Measurements from ENCODE around the gene NAALADL2. TPM values are rescaled to one million over a fixed set of nuclear protein-coding genes. Genes with fewer than 3 reads are reported as not detected.

The NAALADL2 gene
- total and polyA plus RNA-seq, 2 of the 4 experiments (the other 2 are of a cell fraction) = 3.8 to 19.2 TPM

- H3K9me3 ChIP-seq (ENCODE audit: control insufficient read depth, insufficient read depth, low read length) = no peaks in the 10 kb centered on the region
- peak overlapping the region; percentile 83 for H3K18ac ChIP-seq (ENCODE audit: low read depth, low read length)
- peaks cover 4% of the 10 kb centered on the region; the same call in 1 of the 2 replicates for H3K9me1 ChIP-seq (ENCODE audit: insufficient read depth, low read length)
- H4K8ac ChIP-seq (ENCODE audit: low read depth in 2 of 2, low read length in 2 of 2) = peak overlapping the region in 1 of 2 experiments; percentile 40; a peak in 1 of 4 replicates
- H2BK120ac ChIP-seq (ENCODE audit: low read depth, low read length) = peak overlapping the region; percentile 28
- no peaks in the 10 kb centered on the region for H4K20me1 ChIP-seq (ENCODE audit: insufficient read depth, low read length)
- H3K4ac ChIP-seq (ENCODE audit: low read depth, low read length) = no peak overlapping the region
- DNase-seq = peak; percentile 68
- 0 out of 2 replicates have a peak overlapping the region, but pooled peaks have one; percentile 19 for H3K56ac ChIP-seq (ENCODE audit: extremely low read depth, insufficient read depth, low read length)
- no peaks in the 10 kb centered on the region for H3K27me3 ChIP-seq (ENCODE audit: control insufficient read depth, insufficient read depth, low read length)
- ATAC-seq (ENCODE audit: low read depth) = peak; percentile 75
- dilution Hi-C loops (cut with HindIII; ENCODE audit: low sequenced_read_pairs, unreplicated experiment) (no loop called here), intact Hi-C loops (cut with micrococcal nuclease) (loop anchor here (10.0 kb wide), 1 partner anchor 190 kb away; no protein-coding TSS in a partner anchor), in situ Hi-C loops (cut with MboI; ENCODE audit: low sequenced_read_pairs) (no loop called here)
- H2BK5ac ChIP-seq (ENCODE audit: low read depth, low read length, poor library complexity, severe bottlenecking) = peak overlapping the region; percentile 91
- H4K91ac ChIP-seq (ENCODE audit: insufficient read depth, low read depth, low read length) = peak overlapping the region; percentile 5; the same call in 1 of the 2 replicates
- no peak overlapping the region for H3K4me3 ChIP-seq (ENCODE audit: insufficient read depth, low read depth, low read length)
- H3K23ac ChIP-seq (ENCODE audit: low read depth, low read length) = no peak overlapping the region
- peak overlapping the region; percentile 75 for H3K4me2 ChIP-seq (ENCODE audit: low read depth, low read length)
- H3K9ac ChIP-seq (ENCODE audit: low read depth, low read length) = no peak overlapping the region
- peaks cover 7% of the 10 kb centered on the region for H3K4me1 ChIP-seq (ENCODE audit: control insufficient read depth, insufficient read depth, low read length)
- H2AK9ac ChIP-seq (replicated peaks; ENCODE audit: low read depth, low read length, poor library complexity) = no peak overlapping the region
- peak overlapping the region; percentile 83 for H2BK20ac ChIP-seq (ENCODE audit: low read depth, low read length)
- ChIA-PET POLR2A (ENCODE audit: unreplicated experiment) (interaction anchor here (0.9 kb wide), 1 partner anchor 32 kb away, joined by 4 read pairs; no protein-coding TSS in a partner anchor), CTCF (interaction anchor here (0.6 to 1.0 kb wide), 2 partner anchors 36 to 397 kb away, joined by 3 read pairs; no protein-coding TSS in a partner anchor)
- H3K14ac ChIP-seq (replicated peaks; ENCODE audit: low read depth, low read length) = no peak overlapping the region
- BruUV-seq (replicated peaks) = no TSS peak
- no peak overlapping the region for H2AK5ac ChIP-seq (ENCODE audit: low read depth, low read length)
- TF ChIP-seq, protein P1, sequence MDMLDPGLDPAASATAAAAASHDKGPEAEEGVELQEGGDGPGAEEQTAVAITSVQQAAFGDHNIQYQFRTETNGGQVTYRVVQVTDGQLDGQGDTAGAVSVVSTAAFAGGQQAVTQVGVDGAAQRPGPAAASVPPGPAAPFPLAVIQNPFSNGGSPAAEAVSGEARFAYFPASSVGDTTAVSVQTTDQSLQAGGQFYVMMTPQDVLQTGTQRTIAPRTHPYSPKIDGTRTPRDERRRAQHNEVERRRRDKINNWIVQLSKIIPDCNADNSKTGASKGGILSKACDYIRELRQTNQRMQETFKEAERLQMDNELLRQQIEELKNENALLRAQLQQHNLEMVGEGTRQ (IDR thresholded peaks at IDR 0.05; ENCODE audit: low read depth, low read length) = no peak
- TF ChIP-seq BHLHE40 (IDR thresholded peaks at IDR 0.05; ENCODE audit: low read depth, low read length) (no peak; the same call in 1 of the 2 replicates), CHD1 (IDR thresholded peaks at IDR 0.05; ENCODE audit: low read depth, low read length) (no peak), RAD21 (IDR thresholded peaks at IDR 0.05; ENCODE audit: low read length) (no peak; the same call in 1 of the 2 replicates), NFE2L2 (IDR thresholded peaks at IDR 0.05; ENCODE audit: low read depth, low read length) (no peak), FOS (IDR thresholded peaks at IDR 0.05; ENCODE audit: low read depth, low read length) (peak; percentile 83), CEBPB (IDR thresholded peaks at IDR 0.05; ENCODE audit: low read depth, low read length) (peak; percentile 86), MXI1 (IDR thresholded peaks at IDR 0.05; ENCODE audit: borderline replicate concordance, low read depth, low read length) (no peak), SMC3 (IDR thresholded peaks at IDR 0.05; ENCODE audit: low read depth, low read length) (no peak), MAZ (IDR thresholded peaks at IDR 0.05; ENCODE audit: borderline replicate concordance, low read depth, low read length) (no peak), RCOR1 (IDR thresholded peaks at IDR 0.05; ENCODE audit: insufficient replicate concordance, low read length) (no peak), MAFK (IDR thresholded peaks at IDR 0.05; ENCODE audit: low read depth, low read length) (no peak), POLR2A (IDR thresholded peaks at IDR 0.05; ENCODE audit: low read depth, low read length) (no peak), RFX5 (IDR thresholded peaks at IDR 0.05; ENCODE audit: low read depth, low read length) (no peak)
- TF ChIP-seq, protein P2, sequence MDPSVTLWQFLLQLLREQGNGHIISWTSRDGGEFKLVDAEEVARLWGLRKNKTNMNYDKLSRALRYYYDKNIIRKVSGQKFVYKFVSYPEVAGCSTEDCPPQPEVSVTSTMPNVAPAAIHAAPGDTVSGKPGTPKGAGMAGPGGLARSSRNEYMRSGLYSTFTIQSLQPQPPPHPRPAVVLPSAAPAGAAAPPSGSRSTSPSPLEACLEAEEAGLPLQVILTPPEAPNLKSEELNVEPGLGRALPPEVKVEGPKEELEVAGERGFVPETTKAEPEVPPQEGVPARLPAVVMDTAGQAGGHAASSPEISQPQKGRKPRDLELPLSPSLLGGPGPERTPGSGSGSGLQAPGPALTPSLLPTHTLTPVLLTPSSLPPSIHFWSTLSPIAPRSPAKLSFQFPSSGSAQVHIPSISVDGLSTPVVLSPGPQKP (IDR thresholded peaks at IDR 0.05; ENCODE audit: borderline replicate concordance, low read depth, low read length) = no peak
- TF ChIP-seq, protein P3, sequence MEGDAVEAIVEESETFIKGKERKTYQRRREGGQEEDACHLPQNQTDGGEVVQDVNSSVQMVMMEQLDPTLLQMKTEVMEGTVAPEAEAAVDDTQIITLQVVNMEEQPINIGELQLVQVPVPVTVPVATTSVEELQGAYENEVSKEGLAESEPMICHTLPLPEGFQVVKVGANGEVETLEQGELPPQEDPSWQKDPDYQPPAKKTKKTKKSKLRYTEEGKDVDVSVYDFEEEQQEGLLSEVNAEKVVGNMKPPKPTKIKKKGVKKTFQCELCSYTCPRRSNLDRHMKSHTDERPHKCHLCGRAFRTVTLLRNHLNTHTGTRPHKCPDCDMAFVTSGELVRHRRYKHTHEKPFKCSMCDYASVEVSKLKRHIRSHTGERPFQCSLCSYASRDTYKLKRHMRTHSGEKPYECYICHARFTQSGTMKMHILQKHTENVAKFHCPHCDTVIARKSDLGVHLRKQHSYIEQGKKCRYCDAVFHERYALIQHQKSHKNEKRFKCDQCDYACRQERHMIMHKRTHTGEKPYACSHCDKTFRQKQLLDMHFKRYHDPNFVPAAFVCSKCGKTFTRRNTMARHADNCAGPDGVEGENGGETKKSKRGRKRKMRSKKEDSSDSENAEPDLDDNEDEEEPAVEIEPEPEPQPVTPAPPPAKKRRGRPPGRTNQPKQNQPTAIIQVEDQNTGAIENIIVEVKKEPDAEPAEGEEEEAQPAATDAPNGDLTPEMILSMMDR (conservative IDR thresholded peaks at IDR 0.05; ENCODE audit: low read depth, low read length) = 0 out of 2 replicates have a peak, but pooled peaks have one; percentile 4
- no peak overlapping the region for H2AFZ ChIP-seq (replicated peaks; ENCODE audit: low read length, poor library complexity)
- H3K79me1 ChIP-seq (ENCODE audit: low read depth in 1 of 2, low read length in 2 of 2) = no peaks in the 10 kb centered on the region
- H4K5ac ChIP-seq (ENCODE audit: low read depth, low read length) = peak overlapping the region; percentile 64; the same call in 1 of the 2 replicates
- 0 out of 3 replicates have a peak overlapping the region, but pooled peaks have one; percentile 9 for H2BK15ac ChIP-seq (ENCODE audit: low read depth, low read length)
- H3K27ac ChIP-seq (ENCODE audit: insufficient read depth, low read length) = peak overlapping the region; percentile 21; the same call in 1 of the 2 replicates
- no peaks in the 10 kb centered on the region for H3K36me3 ChIP-seq (ENCODE audit: control insufficient read depth, insufficient read depth, low read length)
Measured at GRCh38 chr3:175075269-175075668, 216.1 kb downstream of the NAALADL2 start.

Data from IMR-90 (cell line).